ENCODE measurements around the gene CD163. TPM values are rescaled to one million over a fixed set of nuclear protein-coding genes. Genes with fewer than 3 reads are reported as not detected.
"Not testable (repeated sequence)": the region's sequence is repeated elsewhere in the genome, so short reads cannot be mapped to it uniquely, and the experiment has no call there.

Gene CD163
- total RNA-seq (1,000 to 10,000 TPM in 1 of 7 donors, 100 to 1,000 TPM in 6; 176 to 1,037 (median 534) TPM), polyA plus RNA-seq (10 to 100 TPM; 55.4 to 75.6 (median 73.3) TPM)
- long read RNA-seq, donor 1, full-length matches to known transcripts = 35 of 191 reads
- long read RNA-seq, donor 1, partial matches to known transcripts = 156 of 191 reads
- long read RNA-seq, donor 1, other reads (novel, unspliced or antisense) = 0 of 191 reads
- long read RNA-seq, donor 2, full-length matches to known transcripts = 17 of 68 reads
- long read RNA-seq, donor 2, partial matches to known transcripts = 51 of 68 reads
- long read RNA-seq, donor 2, other reads (novel, unspliced or antisense) = 0 of 68 reads

DNA sequence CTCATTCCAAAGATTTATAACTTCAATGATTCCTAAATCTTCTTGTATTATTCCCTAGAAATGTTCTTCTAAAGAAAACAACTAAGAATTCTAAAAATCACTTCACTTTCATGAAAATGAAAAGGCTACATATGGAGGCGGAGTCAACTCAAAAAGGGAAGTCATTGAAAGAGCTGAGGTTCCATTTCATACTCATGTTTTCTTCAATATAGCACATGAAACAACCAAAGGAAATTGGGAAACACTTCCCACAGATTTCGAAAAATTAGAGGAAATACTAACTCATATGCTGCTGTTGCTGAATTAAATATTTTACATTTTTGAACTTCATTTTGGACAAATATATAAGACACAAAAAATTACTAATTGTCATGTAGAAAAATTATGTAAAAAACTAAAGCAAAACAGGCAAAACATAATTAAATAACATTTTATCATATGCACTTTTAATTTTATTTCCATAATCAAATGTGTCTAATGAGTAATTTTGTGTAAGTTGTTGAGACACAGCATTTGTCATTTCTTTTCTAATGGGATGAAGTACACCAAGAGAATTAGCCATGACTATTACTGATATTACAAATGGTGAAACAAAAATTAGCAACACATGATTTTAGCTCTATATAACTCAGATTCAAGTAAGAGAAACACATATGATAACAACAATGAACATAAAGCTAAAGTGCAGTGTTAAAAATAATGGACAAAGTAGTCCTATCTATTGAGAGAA, at the start of gene CD163:
Gene CD163 (minus strand): TSS at position 92 of the 730 bp plus-strand sequence. CDS start 87 bp downstream, at position 5.
- 32 to 47% (median 39%) methylated on average over 2 of the region's 2 CpGs for WGBS, 5 donors
- Histone ChIP-seq H3K27me3 (replicated peaks in 1 of 7) (no peaks in the 10 kb centered on the region), H3K9me3 (peaks cover 0 to 2% (median 0%) of the 10 kb centered on the region in 8 donors), H3K4me3 (peak within 1 kb of the TSS in 5 of 8 donors; percentile 6 to 61 (median 28)), H3K27ac (peak within 1 kb of the TSS in 5 of 8 donors; percentile 63 to 70 (median 68)), H3K4me1 (no peaks in the 10 kb centered on the region), H3K36me3 (no peaks in the 10 kb centered on the region)
- intact Hi-C loops (cut with DNase I; ENCODE audit: low total_unique reads) = no loop called here
- DNase-seq = no peak
- TF ChIP-seq POLR2A (IDR thresholded peaks at IDR 0.05) = no peak

DNA sequence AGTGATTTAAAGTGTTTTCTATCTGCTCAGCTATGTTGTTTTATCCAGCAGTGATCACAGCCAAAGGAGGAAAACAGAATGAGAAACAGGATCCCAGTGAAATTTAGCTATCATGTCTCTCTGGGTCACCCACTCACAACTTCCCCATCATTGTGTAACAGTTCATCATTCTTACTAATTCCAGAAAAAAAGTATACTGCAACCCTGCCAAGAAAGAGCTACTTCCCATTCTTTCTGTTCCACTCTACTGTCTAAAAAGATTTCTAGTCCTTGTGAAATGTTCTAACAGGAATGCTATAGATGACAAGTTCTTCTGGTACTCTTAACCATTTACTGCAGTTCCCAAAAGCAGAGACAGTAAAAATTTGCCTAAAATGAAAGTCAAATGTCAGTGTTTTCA, 39.2 kb upstream of the CD163 start:
- intact Hi-C loops (cut with DNase I; ENCODE audit: low total_unique reads) = no loop called here
- no peak overlapping the region for H3K4me3 ChIP-seq
- H3K36me3 ChIP-seq = no peaks in the 10 kb centered on the region
- H3K4me1 ChIP-seq = peaks cover 0 to 16% (median 1%) of the 10 kb centered on the region in 6 donors
- TF ChIP-seq POLR2A (IDR thresholded peaks at IDR 0.05) (no peak), POLR2AphosphoS5 (IDR thresholded peaks at IDR 0.05) (peak in 2 of 3 donors; percentile 22 to 40)
- DNase-seq = no peak
- H3K27ac ChIP-seq = peak overlapping the region in 6 of 8 donors; percentile 22 to 85 (median 72)
- peaks cover 0 to 9% (median 0%) of the 10 kb centered on the region in 7 donors for H3K27me3 ChIP-seq (replicated peaks in 1 of 7)
- H3K9me3 ChIP-seq = peaks cover 0 to 3% (median 0%) of the 10 kb centered on the region in 8 donors

DNA sequence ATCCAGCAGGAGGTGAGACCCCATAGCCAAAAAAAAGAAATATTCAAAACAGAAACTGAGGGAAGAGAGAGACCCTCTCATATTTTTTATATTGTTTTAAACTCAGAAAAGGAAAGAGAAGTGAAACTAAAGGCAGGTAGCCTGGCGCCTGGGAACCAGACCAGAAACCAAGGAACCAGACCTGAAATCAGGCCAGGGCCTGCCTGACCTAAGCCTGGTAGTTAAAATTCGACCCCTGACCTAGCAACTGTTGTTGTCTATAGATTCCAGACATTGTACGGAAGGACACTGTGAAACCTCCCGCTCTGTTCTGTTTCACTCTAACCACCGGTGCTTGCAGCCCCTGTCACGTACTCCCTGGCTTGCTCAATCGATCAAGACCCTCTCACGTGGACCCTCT, 38.5 kb upstream of the CD163 start:
- Histone ChIP-seq H3K4me3 (no peak overlapping the region), H3K9me3 (peaks cover 0 to 3% (median 0%) of the 10 kb centered on the region in 8 donors), H3K4me1 (peaks cover 0 to 16% (median 1%) of the 10 kb centered on the region in 6 donors), H3K36me3 (no peaks in the 10 kb centered on the region), H3K27ac (peak overlapping the region in 5 of 8 donors; percentile 24 to 85 (median 75)), H3K27me3 (replicated peaks in 1 of 7) (peaks cover 0 to 9% (median 0%) of the 10 kb centered on the region in 7 donors)
- intact Hi-C loops (cut with DNase I; ENCODE audit: low total_unique reads) = no loop called here
- DNase-seq = no peak
- 70 to 81% (median 75%) methylated on average over 8 of the region's 8 CpGs for WGBS, 5 donors
- no peak for TF ChIP-seq POLR2AphosphoS5 (IDR thresholded peaks at IDR 0.05)
- TF ChIP-seq, protein P1, sequence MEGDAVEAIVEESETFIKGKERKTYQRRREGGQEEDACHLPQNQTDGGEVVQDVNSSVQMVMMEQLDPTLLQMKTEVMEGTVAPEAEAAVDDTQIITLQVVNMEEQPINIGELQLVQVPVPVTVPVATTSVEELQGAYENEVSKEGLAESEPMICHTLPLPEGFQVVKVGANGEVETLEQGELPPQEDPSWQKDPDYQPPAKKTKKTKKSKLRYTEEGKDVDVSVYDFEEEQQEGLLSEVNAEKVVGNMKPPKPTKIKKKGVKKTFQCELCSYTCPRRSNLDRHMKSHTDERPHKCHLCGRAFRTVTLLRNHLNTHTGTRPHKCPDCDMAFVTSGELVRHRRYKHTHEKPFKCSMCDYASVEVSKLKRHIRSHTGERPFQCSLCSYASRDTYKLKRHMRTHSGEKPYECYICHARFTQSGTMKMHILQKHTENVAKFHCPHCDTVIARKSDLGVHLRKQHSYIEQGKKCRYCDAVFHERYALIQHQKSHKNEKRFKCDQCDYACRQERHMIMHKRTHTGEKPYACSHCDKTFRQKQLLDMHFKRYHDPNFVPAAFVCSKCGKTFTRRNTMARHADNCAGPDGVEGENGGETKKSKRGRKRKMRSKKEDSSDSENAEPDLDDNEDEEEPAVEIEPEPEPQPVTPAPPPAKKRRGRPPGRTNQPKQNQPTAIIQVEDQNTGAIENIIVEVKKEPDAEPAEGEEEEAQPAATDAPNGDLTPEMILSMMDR (IDR thresholded peaks at IDR 0.05 in 8 of 11, conservative IDR thresholded peaks at IDR 0.05 in 3 of 11) = no peak
- no peak for TF ChIP-seq POLR2A (IDR thresholded peaks at IDR 0.05)

- no peak for TF ChIP-seq POLR2A (IDR thresholded peaks at IDR 0.05)
- TF ChIP-seq, protein P1 (IDR thresholded peaks at IDR 0.05 in 8 of 11, conservative IDR thresholded peaks at IDR 0.05 in 3 of 11) = no peak
- TF ChIP-seq POLR2AphosphoS5 (IDR thresholded peaks at IDR 0.05) = no peak
- no peak for DNase-seq
- Histone ChIP-seq H3K27me3 (replicated peaks in 1 of 7) (no peaks in the 10 kb centered on the region), H3K36me3 (no peaks in the 10 kb centered on the region), H3K4me3 (no peak overlapping the region), H3K9me3 (peaks cover 0 to 5% (median 0%) of the 10 kb centered on the region in 8 donors), H3K4me1 (no peaks in the 10 kb centered on the region), H3K27ac (no peak overlapping the region)
- intact Hi-C loops (cut with DNase I; ENCODE audit: low total_unique reads) = no loop called here
- 84 to 96% (median 92%) methylated on average over 8 of the region's 8 CpGs for WGBS, 5 donors
Measured at GRCh38 chr12:7514416-7514815, 10.8 kb upstream of the CD163 start.

DNA sequence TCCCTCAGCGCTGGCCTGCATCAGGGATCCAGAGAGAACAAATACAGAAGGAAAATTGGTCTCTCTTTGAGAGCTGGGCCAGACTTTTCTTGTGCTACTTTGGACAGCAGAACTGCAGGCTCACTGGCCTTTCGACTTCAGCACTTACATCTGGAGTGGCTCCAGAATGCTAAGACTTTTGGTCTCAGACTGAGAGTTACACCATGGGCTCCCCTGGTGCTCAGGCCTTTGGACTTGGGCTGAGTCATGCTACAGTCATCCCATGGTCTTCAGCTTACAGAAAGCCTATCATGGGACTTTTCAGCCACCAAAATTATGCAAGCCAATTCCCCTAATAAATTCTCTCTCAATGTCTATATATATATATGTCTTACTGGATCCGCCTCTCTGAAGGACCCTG, 9.0 kb upstream of the CD163 start:
- DNase-seq = peak; percentile 31
- intact Hi-C loops (cut with DNase I; ENCODE audit: low total_unique reads) = no loop called here
- H3K27me3 ChIP-seq (replicated peaks in 1 of 7) = no peaks in the 10 kb centered on the region
- no peaks in the 10 kb centered on the region for H3K4me1 ChIP-seq
- H3K4me3 ChIP-seq = no peak overlapping the region
- H3K27ac ChIP-seq = peak overlapping the region in 2 of 8 donors; percentile 22 to 35
- TF ChIP-seq POLR2AphosphoS5 (IDR thresholded peaks at IDR 0.05) = peak in 1 of 3 donors; percentile 23
- TF ChIP-seq, protein P1 (IDR thresholded peaks at IDR 0.05 in 8 of 11, conservative IDR thresholded peaks at IDR 0.05 in 3 of 11) = no peak
- H3K36me3 ChIP-seq = no peaks in the 10 kb centered on the region
- peaks cover 0 to 5% (median 0%) of the 10 kb centered on the region in 8 donors for H3K9me3 ChIP-seq
- WGBS, 5 donors = 71 to 86% (median 72%) methylated on average over 3 of the region's 3 CpGs

DNA sequence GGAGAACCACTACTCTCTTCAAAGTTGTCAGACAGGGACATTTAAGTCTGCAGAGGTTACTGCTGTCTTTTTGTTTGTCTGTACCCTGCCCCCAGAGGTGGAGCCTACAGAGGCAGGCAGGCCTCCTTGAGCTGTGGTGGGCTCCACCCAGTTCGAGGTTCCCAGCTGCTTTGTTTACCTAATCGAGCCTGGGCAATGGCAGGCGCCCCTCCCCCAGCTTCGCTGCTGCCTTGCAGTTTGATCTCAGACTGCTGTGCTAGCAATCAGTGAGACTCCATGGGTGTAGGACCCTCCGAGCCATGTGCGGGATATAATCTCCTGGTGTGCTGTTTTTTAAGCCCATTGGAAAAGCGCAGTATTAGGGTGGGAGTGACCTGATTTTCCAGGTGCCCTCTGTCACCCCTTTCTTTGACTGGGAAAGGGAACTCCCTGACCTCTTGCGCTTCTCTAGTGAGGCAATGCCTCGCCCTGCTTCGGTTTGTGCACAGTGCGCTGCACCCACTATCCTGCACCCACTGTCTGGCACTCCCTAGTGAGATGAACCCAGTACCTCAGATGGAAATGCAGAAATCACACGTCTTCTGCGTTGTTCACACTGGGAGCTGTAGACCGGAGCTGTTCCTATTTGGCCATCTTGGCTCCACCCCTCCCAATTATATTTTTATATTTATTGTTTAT, 6.4 kb upstream of the CD163 start:
- H3K27me3 ChIP-seq (replicated peaks in 1 of 7); intact Hi-C loops (cut with DNase I; ENCODE audit: low total_unique reads); H3K4me3 ChIP-seq; H3K27ac ChIP-seq; DNase-seq; H3K4me1 ChIP-seq; H3K9me3 ChIP-seq; H3K36me3 ChIP-seq: not testable (repeated sequence)
- WGBS, 5 donors = 89 to 94% (median 90%) methylated on average over 13 to 14 of the region's 14 CpGs

All from spleen (tissue), 13 donors.